ENCODE measurements around the gene ABHD16B. TPM values are rescaled to one million over a fixed set of nuclear protein-coding genes. Genes with fewer than 3 reads are reported as not detected.
"Not testable (repeated sequence)": the region's sequence is repeated elsewhere in the genome, so short reads cannot be mapped to it uniquely, and the experiment has no call there.

ABHD16B gene
- total and polyA plus RNA-seq, 8 donors, result 0.18 TPM; not detected in 7

- Histone ChIP-seq H3K9me3 (no peaks in the 10 kb centered on the region), H3K27ac (peak overlapping the region; percentile 93 to 99), H3K4me3 (peak overlapping the region; percentile 88 to 93), H3K27me3 (peaks cover 0 to 1% of the 10 kb centered on the region in 2 donors), H3K4me1 (peaks cover 20 to 74% of the 10 kb centered on the region in 2 donors), H3K36me3 (peaks cover 0 to 25% of the 10 kb centered on the region in 2 donors)
- DNase-seq (no peak), ATAC-seq (no peak)
- intact Hi-C loops (cut with DNase I), result no loop called here
- no peak for TF ChIP-seq CTCF (IDR thresholded peaks at IDR 0.05)
These were observed 1.9 kb downstream of the ABHD16B start for GRCh38 chr20:63863021-63863797.

- intact Hi-C loops (cut with DNase I), result no loop called here
- peaks cover 0 to 33% of the 10 kb centered on the region in 2 donors for H3K36me3 ChIP-seq
- H3K27ac ChIP-seq, result peak overlapping the region; percentile 93 to 99
- H3K27me3 ChIP-seq, result no peaks in the 10 kb centered on the region
- no peaks in the 10 kb centered on the region for H3K9me3 ChIP-seq
- DNase-seq (peak; percentile 67 to 97 (median 88)), ATAC-seq (peak; percentile 83)
- TF ChIP-seq CTCF (IDR thresholded peaks at IDR 0.05), result peak; percentile 52 to 54
- peaks cover 16 to 72% of the 10 kb centered on the region in 2 donors for H3K4me1 ChIP-seq
- peak overlapping the region; percentile 88 to 93 for H3K4me3 ChIP-seq
These were observed 2.7 kb downstream of the ABHD16B start for GRCh38 chr20:63863798-63864544.

- peaks cover 0 to 39% of the 10 kb centered on the region in 2 donors for H3K36me3 ChIP-seq
- H3K4me3 ChIP-seq, result peak overlapping the region; percentile 88 to 93
- TF ChIP-seq CTCF (IDR thresholded peaks at IDR 0.05), result no peak
- intact Hi-C loops (cut with DNase I), result no loop called here
- H3K9me3 ChIP-seq, result no peaks in the 10 kb centered on the region
- peaks cover 16 to 73% of the 10 kb centered on the region in 2 donors for H3K4me1 ChIP-seq
- DNase-seq (no peak), ATAC-seq (no peak)
- H3K27ac ChIP-seq, result peak overlapping the region; percentile 93 to 99
- no peaks in the 10 kb centered on the region for H3K27me3 ChIP-seq
These were observed 3.3 kb downstream of the ABHD16B start for GRCh38 chr20:63864545-63864977.

- Histone ChIP-seq H3K27me3 (no peaks in the 10 kb centered on the region), H3K36me3 (peaks cover 0 to 44% of the 10 kb centered on the region in 2 donors), H3K4me1 (peaks cover 16 to 77% of the 10 kb centered on the region in 2 donors), H3K27ac (peak within 1 kb of the TSS; percentile 93 to 99), H3K9me3 (no peaks in the 10 kb centered on the region), H3K4me3 (peak within 1 kb of the TSS; percentile 88 to 93)
- intact Hi-C loops (cut with DNase I), result no loop called here
- DNase-seq, result peak; percentile 96 to 99 (median 98)
- ATAC-seq, result peak; percentile 92
- TF ChIP-seq CTCF (IDR thresholded peaks at IDR 0.05), result no peak
These were observed 3.8 kb downstream of the ABHD16B start, which contains the start of gene TPD52L2 for GRCh38 chr20:63864978-63865640. Gene TPD52L2, plus strand, starts transcription at chr20:63865270. Its CDS starts 96 bp downstream, at chr20:63865366.

- H3K27me3 ChIP-seq; intact Hi-C loops (cut with DNase I); DNase-seq; H3K9me3 ChIP-seq; H3K27ac ChIP-seq; ATAC-seq; H3K4me3 ChIP-seq: not testable (repeated sequence)
- Histone ChIP-seq H3K36me3 (peaks cover 0 to 53% of the 10 kb centered on the region in 2 donors), H3K4me1 (peaks cover 16 to 72% of the 10 kb centered on the region in 2 donors)
These were observed 5.7 kb downstream of the ABHD16B start for GRCh38 chr20:63867042-63867441.

Measured in left lung (tissue), 10 donors.